D341Med (cell line): ENCODE data around the gene GAS2L1.
"Not testable (repeated sequence)": the region's sequence is repeated elsewhere in the genome, so short reads cannot be mapped to it uniquely, and the experiment has no call there.

Experiments used
- DNase-seq: peaks from one replicate; pipeline ENCODE4 v3.0.0; 2012; ENCODE audit warnings: low spot score

The GAS2L1 gene

GRCh38 chr22:29342177-29342576 lies 35.7 kb downstream of the GAS2L1 start:
- no peak for DNase-seq

GRCh38 chr22:29342577-29343312 lies 36.3 kb downstream of the GAS2L1 start:
- DNase-seq, result no peak

GRCh38 chr22:29343313-29343805 lies 36.9 kb downstream of the GAS2L1 start:
- peak; percentile 87 for DNase-seq

GRCh38 chr22:29344137-29344536 lies 37.7 kb downstream of the GAS2L1 start:
- DNase-seq, result no peak

- not testable (repeated sequence) for DNase-seq
Measured at GRCh38 chr22:29344889-29345288, 38.4 kb downstream of the GAS2L1 start.

GRCh38 chr22:29345932-29346331 lies 39.5 kb downstream of the GAS2L1 start:
- no peak for DNase-seq

- peak; percentile 82 for DNase-seq
Measured at GRCh38 chr22:29346659-29347058, 40.2 kb downstream of the GAS2L1 start.

GRCh38 chr22:29348041-29348440 lies 41.6 kb downstream of the GAS2L1 start:
- DNase-seq, result no peak

GRCh38 chr22:29348956-29349355 lies 42.5 kb downstream of the GAS2L1 start:
- no peak for DNase-seq

GRCh38 chr22:29351042-29351441 lies 44.6 kb downstream of the GAS2L1 start:
- no peak for DNase-seq

- DNase-seq, result no peak
Measured at GRCh38 chr22:29351891-29352290, 45.4 kb downstream of the GAS2L1 start.

GRCh38 chr22:29352778-29353177 lies 46.3 kb downstream of the GAS2L1 start:
- DNase-seq, result no peak

- no peak for DNase-seq
Measured at GRCh38 chr22:29353286-29353685, 46.8 kb downstream of the GAS2L1 start.

GRCh38 chr22:29353860-29354259 lies 47.4 kb downstream of the GAS2L1 start:
- no peak for DNase-seq

GRCh38 chr22:29357193-29357890 lies 50.9 kb downstream of the GAS2L1 start:
- not testable (repeated sequence) for DNase-seq

- peak; percentile 87 for DNase-seq
Measured at GRCh38 chr22:29359469-29359868, 53.0 kb downstream of the GAS2L1 start.
